Upper lobe of left lung (tissue), 6 donors: ENCODE data around the gene ADH4. TPM values are rescaled to one million over a fixed set of nuclear protein-coding genes. Genes with fewer than 3 reads are reported as not detected.

ENCODE experiments used
- ATAC-seq, 2 donors: fragments of 200-7000 bp; cut with Tn5 transposase; one replicate each; pipeline ENCODE4 v1.9.1; 2022; ENCODE audit warnings: mild to moderate bottlenecking in 2 of 2, moderate library complexity in 2 of 2; ENCODE audit not compliant: low FRiP score in 2 of 2
- DNase-seq, 2 donors: peaks; one replicate each; pipeline ENCODE4 v3.0.0-alpha.2; 2019 to 2020
- H3K27ac ChIP-seq, 4 donors: fragments of 200-600 bp; sonication (generic); one replicate each; pipeline ENCODE4 v1.5.1; 2016 to 2019
- H3K27me3 ChIP-seq, 4 donors: fragments of 200-600 bp; sonication (generic); one replicate each; pipeline ENCODE4 v1.5.1; 2017 to 2019
- H3K36me3 ChIP-seq, 4 donors: fragments of 200-600 bp; sonication (generic); one replicate each; pipeline ENCODE4 v1.5.1; 2016 to 2019
- H3K4me1 ChIP-seq, 4 donors: fragments of 200-600 bp; sonication (generic); one replicate each; pipeline ENCODE4 v1.5.1; 2018 to 2019
- H3K4me3 ChIP-seq, 4 donors: fragments of 200-600 bp; sonication (generic); one replicate each; pipeline ENCODE4 v1.5.1; 2017 to 2019; ENCODE audit warnings: mild to moderate bottlenecking in 2 of 4, moderate library complexity in 1 of 4
- H3K9me3 ChIP-seq, 4 donors: fragments of 200-600 bp; sonication (generic); one replicate each; pipeline ENCODE4 v1.5.1; 2018 to 2019
- CTCF ChIP-seq, 6 experiments: fragments of 450-650 bp in 4 of 6; fragments of 200-600 bp in 2 of 6; sonication (generic) in 2 of 6; IDR thresholded peaks; one replicate each; pipeline ENCODE4 v1.5.1; 2016 to 2019; ENCODE audit warnings: antibody characterized with exemption in 6 of 6
- EP300 ChIP-seq, 4 donors: sonication (generic); formaldehyde crosslinking; IDR thresholded peaks; one replicate each; pipeline ENCODE4 v1.5.1; 2017; ENCODE audit warnings: antibody characterized with exemption in 4 of 4, control low read depth in 2 of 4
- POLR2A ChIP-seq, 4 donors: fragments of 450-650 bp; IDR thresholded peaks; one replicate each; pipeline ENCODE4 v1.5.1; 2016 to 2017; ENCODE audit warnings: antibody characterized with exemption in 4 of 4, mild to moderate bottlenecking in 2 of 4
- POLR2AphosphoS5 ChIP-seq, 2 donors: sonication (generic); formaldehyde crosslinking; IDR thresholded peaks; one replicate each; pipeline ENCODE4 v1.5.1; 2017; ENCODE audit warnings: antibody characterized with exemption in 2 of 2
- WGBS, 2 donors: methylation state at CpG; one replicate each; pipeline ENCODE4 v1.1.5; 2017 to 2018; 5-methylcytosine and 5-hydroxymethylcytosine counted together
- total RNA-seq, 6 donors: library from RNA; depleted of rRNA in 4 of 6; stranded (reverse); fragments of >200 nt in 4 of 6; gene quantifications; one replicate each; pipeline versions ENCODE4 v1.1.0 to v1.2.1, GENCODE V29; 2016 to 2021
- donor health status: DM: no; HTN: no; CAD: no; lungs with moderate emphysema.
- donor health status: DM: no; HTN: yes; CAD: no; lungs with severe emphysema.

The ADH4 gene
- total RNA-seq, 6 donors from 2014 or later = 0.22 to 0.67 (median 0.31) TPM; not detected in 3

DNA sequence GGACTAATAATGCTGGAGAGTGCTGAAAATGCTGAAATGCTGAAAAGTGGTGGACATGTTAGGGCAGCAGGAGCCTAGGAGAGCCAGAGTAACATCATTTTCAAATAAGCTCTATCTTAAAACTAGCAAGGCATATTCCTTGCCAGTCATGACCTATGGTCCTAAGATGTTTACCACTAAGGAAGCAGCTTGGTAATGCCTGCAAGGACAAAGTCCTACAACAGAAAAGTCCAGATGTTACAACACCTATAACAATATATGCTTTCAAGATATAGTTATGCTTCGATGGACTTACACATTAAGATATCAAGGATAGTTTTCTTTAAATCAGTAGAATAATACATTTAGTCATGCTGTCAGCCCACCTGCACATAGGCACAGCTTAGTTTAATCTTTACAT is 4.5 kb upstream of the ADH4 start:
- Histone ChIP-seq H3K36me3 (no peaks in the 10 kb centered on the region), H3K27me3 (no peaks in the 10 kb centered on the region), H3K4me3 (no peak overlapping the region), H3K27ac (no peak overlapping the region), H3K9me3 (no peaks in the 10 kb centered on the region), H3K4me1 (peaks cover 0 to 6% (median 2%) of the 10 kb centered on the region in 4 donors)
- DNase-seq (no peak), ATAC-seq (no peak)
- TF ChIP-seq CTCF (IDR thresholded peaks at IDR 0.05) = no peak
- TF ChIP-seq POLR2A (IDR thresholded peaks at IDR 0.05) = no peak
- TF ChIP-seq POLR2AphosphoS5 (IDR thresholded peaks at IDR 0.05) = no peak
- 92 to 96% methylated on average over 1 of the region's 1 CpG for WGBS, 2 donors

DNA sequence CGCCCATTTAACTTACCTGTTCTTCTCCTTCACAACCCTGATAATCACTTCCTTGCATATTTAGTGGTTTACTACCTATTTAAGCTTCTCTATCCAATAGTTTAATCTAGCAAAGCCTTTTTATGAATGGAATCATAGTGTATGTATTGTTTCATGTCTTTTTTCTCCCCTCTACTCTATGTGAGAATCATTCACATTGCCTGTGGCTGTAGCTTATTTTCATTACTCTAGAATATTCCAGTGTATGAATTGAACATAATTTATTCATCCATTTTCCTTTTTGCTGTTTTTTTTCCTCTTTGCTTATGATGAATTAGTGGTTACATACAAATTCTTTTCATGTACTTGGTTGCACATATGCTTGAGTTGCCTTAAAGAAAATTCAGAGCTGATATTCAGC is 490 bp upstream of the ADH4 start:
- no peak for TF ChIP-seq POLR2A (IDR thresholded peaks at IDR 0.05)
- Histone ChIP-seq H3K27me3 (no peaks in the 10 kb centered on the region), H3K9me3 (no peaks in the 10 kb centered on the region), H3K4me1 (peaks cover 0 to 7% (median 2%) of the 10 kb centered on the region in 4 donors), H3K4me3 (no peak overlapping the region), H3K27ac (peak overlapping the region in 1 of 4 donors; percentile 69), H3K36me3 (no peaks in the 10 kb centered on the region)
- no peak for ATAC-seq
- 91 to 93% methylated on average over 1 of the region's 1 CpG for WGBS, 2 donors
- DNase-seq = no peak

DNA sequence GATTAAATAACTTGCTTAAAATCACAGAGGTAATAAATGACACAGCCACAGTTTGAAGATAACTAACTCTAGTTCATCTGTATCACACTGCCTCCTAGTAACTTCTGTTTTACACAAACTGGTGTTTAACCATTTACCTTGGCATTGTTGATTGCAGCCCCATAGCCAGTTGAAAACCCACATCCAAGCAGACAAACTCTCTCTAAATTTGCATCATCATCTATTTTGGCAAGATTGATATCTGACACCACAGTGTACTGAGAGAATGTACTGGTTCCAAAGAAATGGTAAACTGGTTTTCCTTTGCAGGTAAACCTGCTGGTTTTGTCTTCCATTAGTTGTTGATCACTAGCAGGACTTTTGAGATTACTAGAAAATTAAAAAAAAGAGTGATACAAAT is 7.8 kb downstream of the ADH4 start:
- no peak for DNase-seq
- TF ChIP-seq POLR2AphosphoS5 (IDR thresholded peaks at IDR 0.05) (no peak), EP300 (IDR thresholded peaks at IDR 0.05) (no peak), POLR2A (IDR thresholded peaks at IDR 0.05) (no peak), CTCF (IDR thresholded peaks at IDR 0.05) (no peak)
- H3K27ac ChIP-seq = no peak overlapping the region
- H3K4me1 ChIP-seq = no peaks in the 10 kb centered on the region
- H3K27me3 ChIP-seq = no peaks in the 10 kb centered on the region
- no peak for ATAC-seq
- H3K9me3 ChIP-seq = no peaks in the 10 kb centered on the region
- no peaks in the 10 kb centered on the region for H3K36me3 ChIP-seq
- H3K4me3 ChIP-seq = no peak overlapping the region

DNA sequence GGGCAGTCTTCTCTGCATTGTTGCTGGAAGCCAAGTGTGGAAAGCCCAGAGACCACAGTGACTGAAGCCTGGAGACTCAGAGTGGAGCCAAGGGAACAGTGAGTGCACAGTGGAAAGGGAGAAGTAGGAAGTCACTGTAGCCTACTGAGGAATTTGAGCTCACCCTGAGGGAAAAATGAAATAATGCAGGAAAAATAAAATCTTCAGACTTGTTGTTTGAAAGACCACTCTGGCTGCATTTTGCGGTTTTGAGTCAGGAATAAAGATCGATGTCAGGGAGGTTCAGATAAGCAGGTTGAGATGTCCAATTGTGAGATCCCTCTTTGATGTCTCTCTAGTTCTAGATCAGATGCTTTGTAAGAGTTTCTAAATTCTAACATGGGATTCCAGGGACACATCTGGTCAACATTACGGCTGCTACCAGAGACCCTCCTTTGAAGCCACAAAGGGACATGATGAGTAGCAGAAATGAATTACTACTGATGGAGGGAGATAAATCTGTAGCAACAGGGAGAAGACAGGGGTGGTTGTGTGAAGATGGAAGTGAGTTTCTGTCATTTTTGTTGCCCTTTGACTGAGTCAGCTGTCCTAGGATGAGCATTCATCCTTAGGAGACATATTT is 8.4 kb downstream of the ADH4 start:
- DNase-seq = no peak
- H3K27ac ChIP-seq = no peak overlapping the region
- H3K4me1 ChIP-seq = no peaks in the 10 kb centered on the region
- no peaks in the 10 kb centered on the region for H3K9me3 ChIP-seq
- H3K36me3 ChIP-seq = no peaks in the 10 kb centered on the region
- no peak for ATAC-seq
- WGBS, 2 donors = 64 to 65% methylated on average over 3 of the region's 3 CpGs
- H3K4me3 ChIP-seq = no peak overlapping the region
- no peak for TF ChIP-seq POLR2A (IDR thresholded peaks at IDR 0.05)
- no peak for TF ChIP-seq EP300 (IDR thresholded peaks at IDR 0.05)
- no peak for TF ChIP-seq POLR2AphosphoS5 (IDR thresholded peaks at IDR 0.05)
- TF ChIP-seq CTCF (IDR thresholded peaks at IDR 0.05) = no peak
- H3K27me3 ChIP-seq = no peaks in the 10 kb centered on the region

DNA sequence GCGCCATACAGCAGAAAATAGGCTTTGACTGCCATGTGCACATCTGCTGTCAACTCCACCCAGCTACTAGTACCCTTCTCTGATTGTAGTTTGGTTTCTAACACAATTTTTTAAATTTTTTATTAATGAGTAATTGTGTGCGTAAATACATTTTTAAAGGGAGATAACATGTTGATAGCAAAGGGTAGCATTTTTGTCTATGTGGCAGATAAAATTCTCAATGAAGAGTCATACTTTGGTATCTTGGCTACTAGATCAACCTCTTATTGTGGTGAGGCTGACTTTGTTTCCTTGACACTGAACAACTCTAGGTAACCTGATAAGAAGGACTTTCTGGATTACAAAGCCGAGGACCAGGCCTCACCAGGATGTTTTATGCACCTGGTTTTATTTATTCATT is 9.5 kb downstream of the ADH4 start:
- H3K9me3 ChIP-seq = no peaks in the 10 kb centered on the region
- H3K4me1 ChIP-seq = no peaks in the 10 kb centered on the region
- DNase-seq (no peak), ATAC-seq (no peak)
- H3K4me3 ChIP-seq = no peak overlapping the region
- no peaks in the 10 kb centered on the region for H3K27me3 ChIP-seq
- no peak overlapping the region for H3K27ac ChIP-seq
- no peaks in the 10 kb centered on the region for H3K36me3 ChIP-seq
- TF ChIP-seq EP300 (IDR thresholded peaks at IDR 0.05) (no peak), POLR2A (IDR thresholded peaks at IDR 0.05) (no peak), POLR2AphosphoS5 (IDR thresholded peaks at IDR 0.05) (no peak), CTCF (IDR thresholded peaks at IDR 0.05) (no peak)
- WGBS, 2 donors = 93 to 94% methylated on average over 3 of the region's 3 CpGs
